Immature natural killer cell (primary cell): Measurements from ENCODE around the gene DLG2. TPM values are rescaled to one million over a fixed set of nuclear protein-coding genes. Genes with fewer than 3 reads are reported as not detected.

Source experiments
- DNase-seq, 3 donors: peaks; one replicate each; pipeline ENCODE4 v3.0.0; 2022; ENCODE audit warnings: mixed read lengths in 1 of 3
- H3K27ac Mint-ChIP-seq, 6 donors: one replicate each; pipeline ENCODE4 v1.8.0; 2020; ENCODE audit warnings: mixed read lengths in 6 of 6, mild to moderate bottlenecking in 5 of 6, inconsistent platforms in 4 of 6, moderate library complexity in 3 of 6
- H3K27me3 Mint-ChIP-seq, 3 donors: one replicate each; pipeline ENCODE4 v1.8.0; 2020 to 2021; ENCODE audit warnings: low read depth in 3 of 3, mild to moderate bottlenecking in 3 of 3, mixed read lengths in 3 of 3, moderate library complexity in 3 of 3, inconsistent platforms in 1 of 3
- H3K36me3 Mint-ChIP-seq, 3 donors: one replicate each; pipeline ENCODE4 v1.8.0; 2020; ENCODE audit warnings: mixed read lengths in 3 of 3, inconsistent platforms in 2 of 3, mild to moderate bottlenecking in 2 of 3
- H3K4me1 Mint-ChIP-seq, 2 donors: one replicate each; pipeline ENCODE4 v1.8.0; 2020; ENCODE audit warnings: inconsistent platforms in 2 of 2, mild to moderate bottlenecking in 2 of 2, mixed read lengths in 2 of 2, moderate library complexity in 1 of 2
- H3K4me3 Mint-ChIP-seq, 5 donors: one replicate each; pipeline ENCODE4 v1.8.0; 2020; ENCODE audit warnings: mild to moderate bottlenecking in 5 of 5, mixed read lengths in 5 of 5, inconsistent platforms in 3 of 5, moderate library complexity in 3 of 5
- H3K9me3 Mint-ChIP-seq, 6 donors: one replicate each; pipeline ENCODE4 v1.8.0; 2020; ENCODE audit warnings: mild to moderate bottlenecking in 6 of 6, mixed read lengths in 6 of 6, inconsistent platforms in 4 of 6, moderate library complexity in 3 of 6
- polyA plus RNA-seq, 3 donors: library from polyadenylated mRNA; unstranded; fragments of 300-500 nt; fragmentation: Illumina TruSeq; gene quantifications; one replicate each; pipeline ENCODE4 v1.2.3, GENCODE V29; 2021

Gene DLG2
- polyA plus RNA-seq, 3 donors from 2014 or later, result 0.57 to 1.9 (median 1.2) TPM

GRCh38 chr11:83728281-83728680 lies 1898.9 kb downstream of the DLG2 start:
- Mint-ChIP-seq H3K9me3 (peaks cover 0 to 9% (median 2%) of the 10 kb centered on the region in 6 donors), H3K27ac (no peak overlapping the region), H3K27me3 (peaks cover 2 to 8% (median 7%) of the 10 kb centered on the region in 3 donors), H3K36me3 (no peaks in the 10 kb centered on the region), H3K4me1 (peaks cover 0 to 2% of the 10 kb centered on the region in 2 donors), H3K4me3 (no peak overlapping the region)
- no peak for DNase-seq

GRCh38 chr11:83727251-83727650 lies 1899.9 kb downstream of the DLG2 start:
- Mint-ChIP-seq H3K27me3 (peaks cover 0 to 8% (median 7%) of the 10 kb centered on the region in 3 donors), H3K36me3 (no peaks in the 10 kb centered on the region), H3K4me3 (no peak overlapping the region), H3K27ac (no peak overlapping the region), H3K9me3 (peaks cover 0 to 9% (median 2%) of the 10 kb centered on the region in 6 donors), H3K4me1 (peaks cover 0 to 2% of the 10 kb centered on the region in 2 donors)
- no peak for DNase-seq

- Mint-ChIP-seq H3K27me3 (peaks cover 0 to 8% (median 7%) of the 10 kb centered on the region in 3 donors), H3K4me3 (no peak overlapping the region), H3K4me1 (peaks cover 0 to 2% of the 10 kb centered on the region in 2 donors), H3K9me3 (peaks cover 0 to 9% (median under 1%) of the 10 kb centered on the region in 6 donors), H3K27ac (no peak overlapping the region), H3K36me3 (no peaks in the 10 kb centered on the region)
- no peak for DNase-seq
These were observed 1900.8 kb downstream of the DLG2 start for GRCh38 chr11:83726316-83726715.

GRCh38 chr11:83725728-83726127 lies 1901.4 kb downstream of the DLG2 start:
- Mint-ChIP-seq H3K27ac (no peak overlapping the region), H3K4me1 (peaks cover 0 to 2% of the 10 kb centered on the region in 2 donors), H3K9me3 (peaks cover 0 to 9% (median under 1%) of the 10 kb centered on the region in 6 donors), H3K36me3 (no peaks in the 10 kb centered on the region), H3K27me3 (peaks cover 2 to 8% (median 7%) of the 10 kb centered on the region in 3 donors), H3K4me3 (no peak overlapping the region)
- no peak for DNase-seq

GRCh38 chr11:83725269-83725560 lies 1901.9 kb downstream of the DLG2 start:
- no peak overlapping the region for H3K27ac Mint-ChIP-seq
- peaks cover 0 to 9% (median under 1%) of the 10 kb centered on the region in 6 donors for H3K9me3 Mint-ChIP-seq
- no peak overlapping the region for H3K4me3 Mint-ChIP-seq
- H3K36me3 Mint-ChIP-seq, result no peaks in the 10 kb centered on the region
- peaks cover 0 to 2% of the 10 kb centered on the region in 2 donors for H3K4me1 Mint-ChIP-seq
- DNase-seq, result no peak
- peaks cover 3 to 8% (median 7%) of the 10 kb centered on the region in 3 donors for H3K27me3 Mint-ChIP-seq

GRCh38 chr11:83723999-83724398 lies 1903.1 kb downstream of the DLG2 start:
- H3K36me3 Mint-ChIP-seq, result no peaks in the 10 kb centered on the region
- H3K4me1 Mint-ChIP-seq, result peaks cover 0 to 2% of the 10 kb centered on the region in 2 donors
- no peak overlapping the region for H3K27ac Mint-ChIP-seq
- H3K9me3 Mint-ChIP-seq, result peaks cover 0 to 9% (median under 1%) of the 10 kb centered on the region in 6 donors
- DNase-seq, result no peak
- H3K27me3 Mint-ChIP-seq, result peaks cover 4 to 8% (median 7%) of the 10 kb centered on the region in 3 donors
- H3K4me3 Mint-ChIP-seq, result peak overlapping the region in 3 of 5 donors; percentile 27 to 43 (median 34)

GRCh38 chr11:83722392-83723119 lies 1904.6 kb downstream of the DLG2 start:
- H3K27me3 Mint-ChIP-seq, result peaks cover 4 to 8% (median 7%) of the 10 kb centered on the region in 3 donors
- no peak overlapping the region for H3K27ac Mint-ChIP-seq
- peaks cover 0 to 8% (median 2%) of the 10 kb centered on the region in 6 donors for H3K9me3 Mint-ChIP-seq
- no peak overlapping the region for H3K4me3 Mint-ChIP-seq
- H3K4me1 Mint-ChIP-seq, result peaks cover 0 to 2% of the 10 kb centered on the region in 2 donors
- DNase-seq, result no peak
- H3K36me3 Mint-ChIP-seq, result no peaks in the 10 kb centered on the region

- Mint-ChIP-seq H3K27ac (no peak overlapping the region), H3K4me1 (peaks cover 0 to 2% of the 10 kb centered on the region in 2 donors), H3K36me3 (no peaks in the 10 kb centered on the region), H3K27me3 (peaks cover 4 to 7% (median 6%) of the 10 kb centered on the region in 3 donors), H3K4me3 (no peak overlapping the region), H3K9me3 (peaks cover 0 to 4% (median 2%) of the 10 kb centered on the region in 6 donors)
- no peak for DNase-seq
These were observed 1905.9 kb downstream of the DLG2 start for GRCh38 chr11:83721263-83721662.

GRCh38 chr11:83720675-83721074 lies 1906.5 kb downstream of the DLG2 start:
- H3K4me1 Mint-ChIP-seq, result peaks cover 0 to 2% of the 10 kb centered on the region in 2 donors
- peaks cover 4 to 7% (median 6%) of the 10 kb centered on the region in 3 donors for H3K27me3 Mint-ChIP-seq
- H3K27ac Mint-ChIP-seq, result no peak overlapping the region
- no peak for DNase-seq
- peaks cover 0 to 8% (median 2%) of the 10 kb centered on the region in 6 donors for H3K9me3 Mint-ChIP-seq
- no peaks in the 10 kb centered on the region for H3K36me3 Mint-ChIP-seq
- H3K4me3 Mint-ChIP-seq, result no peak overlapping the region

- DNase-seq, result no peak
- H3K27me3 Mint-ChIP-seq, result peaks cover 0 to 4% (median 0%) of the 10 kb centered on the region in 3 donors
These were observed 1909.6 kb downstream of the DLG2 start for GRCh38 chr11:83717537-83717936.

GRCh38 chr11:83715927-83716535 lies 1911.1 kb downstream of the DLG2 start:
- no peak overlapping the region for H3K27ac Mint-ChIP-seq
- peaks cover 0 to 10% (median 3%) of the 10 kb centered on the region in 6 donors for H3K9me3 Mint-ChIP-seq
- no peak for DNase-seq
- H3K4me1 Mint-ChIP-seq, result no peaks in the 10 kb centered on the region
- peaks cover 0 to 4% (median 0%) of the 10 kb centered on the region in 3 donors for H3K27me3 Mint-ChIP-seq
- H3K4me3 Mint-ChIP-seq, result no peak overlapping the region
- no peaks in the 10 kb centered on the region for H3K36me3 Mint-ChIP-seq

More at GRCh38 chr11:83717537-83717936, 1909.6 kb downstream of the DLG2 start:
- Mint-ChIP-seq H3K27ac (no peak overlapping the region), H3K9me3 (peaks cover 0 to 10% (median 3%) of the 10 kb centered on the region in 6 donors), H3K4me3 (no peak overlapping the region), H3K36me3 (no peaks in the 10 kb centered on the region), H3K4me1 (no peaks in the 10 kb centered on the region)

GRCh38 chr11:83713708-83714107 lies 1913.4 kb downstream of the DLG2 start:
- no peak overlapping the region for H3K4me3 Mint-ChIP-seq
- no peaks in the 10 kb centered on the region for H3K4me1 Mint-ChIP-seq
- no peak for DNase-seq
- no peaks in the 10 kb centered on the region for H3K36me3 Mint-ChIP-seq
- no peaks in the 10 kb centered on the region for H3K27me3 Mint-ChIP-seq
- H3K27ac Mint-ChIP-seq, result no peak overlapping the region
- peaks cover 0 to 10% (median 3%) of the 10 kb centered on the region in 6 donors for H3K9me3 Mint-ChIP-seq

- Mint-ChIP-seq H3K9me3 (peaks cover 0 to 8% (median 2%) of the 10 kb centered on the region in 6 donors), H3K4me3 (no peak overlapping the region), H3K36me3 (no peaks in the 10 kb centered on the region), H3K27me3 (no peaks in the 10 kb centered on the region), H3K4me1 (no peaks in the 10 kb centered on the region), H3K27ac (no peak overlapping the region)
- DNase-seq, result no peak
These were observed 1916.0 kb downstream of the DLG2 start for GRCh38 chr11:83711106-83711527.

- peaks cover 0 to 5% (median 0%) of the 10 kb centered on the region in 6 donors for H3K9me3 Mint-ChIP-seq
- H3K27ac Mint-ChIP-seq, result no peak overlapping the region
- H3K36me3 Mint-ChIP-seq, result no peaks in the 10 kb centered on the region
- H3K4me3 Mint-ChIP-seq, result no peak overlapping the region
- H3K27me3 Mint-ChIP-seq, result no peaks in the 10 kb centered on the region
- H3K4me1 Mint-ChIP-seq, result no peaks in the 10 kb centered on the region
- DNase-seq, result no peak
These were observed 1917.7 kb downstream of the DLG2 start for GRCh38 chr11:83709434-83709833.
